Activated T-cell treated with anti-CD3 and anti-CD28 coated beads, Interleukin-2, amount 50 U/mL, for 48 hours (primary cell): ENCODE results near the gene UBE2V1.

Experiments used
- DNase-seq, 2 experiments: peaks; one replicate each; pipeline ENCODE4 v3.0.0-alpha.2; 2020

UBE2V1 gene

GRCh38 chr20:50061151-50062005 lies 51.6 kb downstream of the UBE2V1 start:
- no peak for DNase-seq

GRCh38 chr20:50058662-50059402 lies 54.1 kb downstream of the UBE2V1 start:
- DNase-seq = no peak

GRCh38 chr20:50057714-50058053 lies 55.3 kb downstream of the UBE2V1 start:
- DNase-seq = no peak

GRCh38 chr20:50056951-50057713 lies 55.8 kb downstream of the UBE2V1 start:
- no peak for DNase-seq

- no peak for DNase-seq
Observed at GRCh38 chr20:50056408-50056926, 56.5 kb downstream of the UBE2V1 start.

- no peak for DNase-seq
Observed at GRCh38 chr20:50055524-50056083, 57.3 kb downstream of the UBE2V1 start.

- no peak for DNase-seq
Observed at GRCh38 chr20:50054626-50055511, 58.1 kb downstream of the UBE2V1 start.

GRCh38 chr20:50054231-50054547 lies 58.8 kb downstream of the UBE2V1 start:
- no peak for DNase-seq

GRCh38 chr20:50053362-50054230 lies 59.4 kb downstream of the UBE2V1 start:
- no peak for DNase-seq

GRCh38 chr20:50052550-50053361 lies 60.2 kb downstream of the UBE2V1 start:
- no peak for DNase-seq

- no peak for DNase-seq
Observed at GRCh38 chr20:50050660-50051308, 62.2 kb downstream of the UBE2V1 start.

- no peak for DNase-seq
Observed at GRCh38 chr20:50050214-50050613, 62.7 kb downstream of the UBE2V1 start.

GRCh38 chr20:50049442-50050026 lies 63.4 kb downstream of the UBE2V1 start:
- DNase-seq = no peak

- DNase-seq = peak; percentile 32 to 44
Observed at GRCh38 chr20:50048420-50049166, 64.4 kb downstream of the UBE2V1 start.

- DNase-seq = no peak
Observed at GRCh38 chr20:50044353-50044960, 68.5 kb downstream of the UBE2V1 start.

GRCh38 chr20:50043573-50044352 lies 69.2 kb downstream of the UBE2V1 start:
- DNase-seq = no peak
